Ecto neural progenitor cell (in vitro differentiated cells): ENCODE measurements around the gene ARHGAP45.
"Not testable (repeated sequence)": the region's sequence is repeated elsewhere in the genome, so short reads cannot be mapped to it uniquely, and the experiment has no call there.

Experiments
- DNase-seq: peaks from one replicate; pipeline ENCODE4 v3.0.0-alpha.2; 2018; ENCODE audit warnings: low spot score

The ARHGAP45 gene

DNA sequence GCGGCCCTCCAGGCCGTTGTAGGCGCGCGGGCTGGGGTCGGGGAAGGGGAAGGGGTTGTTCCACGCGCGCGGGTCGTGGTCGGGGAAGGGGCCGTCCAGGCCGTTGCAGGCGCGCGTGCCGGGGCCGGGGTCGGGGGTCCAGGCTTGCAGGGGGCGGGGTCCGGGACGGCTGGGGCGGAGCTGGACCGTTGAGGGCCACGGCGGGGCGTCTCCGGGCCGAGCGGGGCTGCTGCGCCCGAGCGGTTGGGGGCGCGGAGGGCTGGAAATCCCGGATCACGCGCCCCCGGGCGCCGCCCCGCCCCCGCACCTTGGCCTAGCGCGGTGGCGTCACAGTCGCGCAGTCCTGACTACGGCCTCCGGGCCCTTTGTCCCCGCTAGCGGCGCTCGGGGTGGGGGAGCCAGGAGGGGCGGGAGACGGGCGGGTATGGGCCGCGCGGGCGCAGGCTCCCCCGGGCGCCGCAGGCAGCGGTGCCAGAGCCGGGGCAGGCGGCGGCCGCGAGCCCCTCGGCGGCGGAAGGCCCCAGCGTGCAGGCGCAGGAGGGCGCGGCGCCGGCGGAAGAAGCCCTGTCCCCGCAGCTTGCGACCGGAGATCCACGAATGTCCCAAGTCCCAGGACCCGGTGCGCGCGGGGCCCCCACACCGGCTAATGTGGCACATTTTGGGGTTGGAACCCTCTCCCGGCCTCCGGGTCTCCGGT lies 37.5 kb downstream of the ARHGAP45 start:
- peak; percentile 86 for DNase-seq

DNA sequence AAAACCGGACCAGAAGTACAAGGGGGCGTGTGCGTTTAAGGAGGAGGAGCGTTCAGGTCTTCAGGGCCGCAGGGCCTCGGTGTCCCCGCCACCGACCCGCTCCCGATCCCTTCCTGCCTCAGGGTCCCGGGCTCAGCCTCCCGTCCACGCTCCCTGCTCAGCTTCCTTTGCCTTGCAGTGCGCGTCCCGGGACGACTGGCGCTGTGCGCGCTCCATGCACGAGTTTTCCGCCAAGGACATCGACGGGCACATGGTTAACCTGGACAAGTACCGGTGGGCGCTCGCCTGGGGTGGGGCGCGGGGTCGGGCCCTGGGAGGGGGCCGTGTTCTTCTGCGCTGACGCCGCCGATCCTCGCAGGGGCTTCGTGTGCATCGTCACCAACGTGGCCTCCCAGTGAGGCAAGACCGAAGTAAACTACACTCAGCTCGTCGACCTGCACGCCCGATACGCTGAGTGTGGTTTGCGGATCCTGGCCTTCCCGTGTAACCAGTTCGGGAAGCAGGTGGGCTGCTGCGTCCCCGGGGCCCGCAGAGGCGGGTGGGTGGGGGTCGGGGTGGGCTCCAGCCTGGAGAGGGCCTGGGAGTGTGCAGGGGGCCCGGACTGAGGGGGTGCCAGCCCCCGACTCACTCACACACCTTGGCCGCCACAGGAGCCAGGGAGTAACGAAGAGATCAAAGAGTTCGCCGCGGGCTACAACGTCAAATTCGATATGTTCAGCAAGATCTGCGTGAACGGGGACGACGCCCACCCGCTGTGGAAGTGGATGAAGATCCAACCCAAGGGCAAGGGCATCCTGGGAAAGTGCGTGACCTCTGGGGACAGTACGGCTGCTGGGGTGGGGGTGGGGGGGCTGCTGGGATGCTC lies 38.3 kb downstream of the ARHGAP45 start:
- peak; percentile 75 for DNase-seq

GRCh38 chr19:1105873-1106840 lies 39.2 kb downstream of the ARHGAP45 start:
- DNase-seq: no peak

DNA sequence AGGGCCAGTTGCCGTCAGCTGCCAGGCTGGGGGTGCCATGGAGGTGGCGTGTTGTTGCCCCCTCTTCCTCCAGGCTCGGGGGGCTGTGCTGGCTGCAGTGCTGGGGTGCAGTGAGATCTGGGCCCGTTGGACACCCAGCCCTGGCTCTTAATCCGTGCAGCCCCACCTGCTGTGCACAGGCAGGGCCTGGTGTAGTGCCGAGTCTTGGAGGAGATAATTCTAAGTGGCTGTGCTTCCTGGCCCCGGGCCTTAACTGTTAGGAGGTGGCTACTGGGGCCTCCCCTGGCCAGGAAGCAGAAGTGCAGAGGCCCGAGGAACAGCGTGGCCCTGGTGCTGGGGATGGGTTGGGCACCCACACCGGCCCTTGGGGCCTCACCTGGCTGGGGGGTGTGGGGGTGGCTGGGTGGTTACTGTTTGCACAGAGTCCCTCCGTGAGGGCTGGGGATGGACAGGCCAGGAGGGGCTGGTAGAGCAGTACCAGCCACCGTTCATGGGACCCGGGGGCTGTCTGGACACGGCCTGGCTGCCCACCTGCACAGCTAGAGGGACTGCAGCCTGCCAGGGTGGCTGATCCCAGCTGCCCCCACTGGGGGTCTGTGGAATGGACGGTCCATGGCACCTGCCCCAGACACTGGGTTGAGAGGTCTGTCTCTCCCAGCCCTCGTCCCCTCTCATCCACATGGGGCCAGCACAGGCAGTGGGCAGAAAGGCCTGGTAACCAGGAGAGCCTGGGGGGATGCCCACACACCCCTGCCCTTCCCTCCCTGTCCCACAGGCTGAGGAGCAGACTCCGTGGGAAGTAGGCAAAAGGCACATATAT lies 40.1 kb downstream of the ARHGAP45 start:
- DNase-seq: no peak

DNA sequence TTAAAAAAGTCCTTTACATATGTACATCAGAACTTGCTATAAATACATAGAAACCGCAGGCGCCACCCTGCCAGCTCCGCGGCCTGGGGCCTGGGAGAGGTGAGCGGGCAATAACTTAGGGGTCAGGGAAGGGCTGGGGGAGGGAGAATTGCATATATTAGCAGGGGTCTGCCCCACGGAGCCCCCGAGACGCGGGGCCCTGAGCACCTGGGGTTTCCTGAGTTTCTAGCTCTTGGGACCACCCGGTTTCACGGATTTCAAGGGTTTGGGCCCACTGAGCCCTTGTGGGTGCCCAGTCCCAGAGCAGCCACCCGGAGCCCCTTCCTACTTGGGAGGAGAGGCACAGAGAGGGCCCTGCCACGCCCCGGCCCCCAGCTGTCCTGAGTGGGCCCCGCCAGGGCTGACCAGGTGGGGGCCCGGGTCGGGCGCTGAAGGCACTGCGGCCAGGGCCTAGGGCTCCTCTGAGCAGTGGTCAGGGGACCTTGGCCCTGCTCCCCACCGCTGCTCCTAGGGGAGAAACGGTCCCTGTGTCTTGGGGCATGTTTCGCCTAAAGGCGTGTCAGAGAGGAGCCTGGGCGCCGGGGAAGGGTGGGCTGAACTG lies 40.8 kb downstream of the ARHGAP45 start:
- no peak for DNase-seq

GRCh38 chr19:1108291-1109031 lies 41.5 kb downstream of the ARHGAP45 start:
- DNase-seq: no peak

- no peak for DNase-seq
Observed at GRCh38 chr19:1109032-1109551, 42.1 kb downstream of the ARHGAP45 start.

- DNase-seq: no peak
Observed at GRCh38 chr19:1109697-1110671, 43.0 kb downstream of the ARHGAP45 start.

DNA sequence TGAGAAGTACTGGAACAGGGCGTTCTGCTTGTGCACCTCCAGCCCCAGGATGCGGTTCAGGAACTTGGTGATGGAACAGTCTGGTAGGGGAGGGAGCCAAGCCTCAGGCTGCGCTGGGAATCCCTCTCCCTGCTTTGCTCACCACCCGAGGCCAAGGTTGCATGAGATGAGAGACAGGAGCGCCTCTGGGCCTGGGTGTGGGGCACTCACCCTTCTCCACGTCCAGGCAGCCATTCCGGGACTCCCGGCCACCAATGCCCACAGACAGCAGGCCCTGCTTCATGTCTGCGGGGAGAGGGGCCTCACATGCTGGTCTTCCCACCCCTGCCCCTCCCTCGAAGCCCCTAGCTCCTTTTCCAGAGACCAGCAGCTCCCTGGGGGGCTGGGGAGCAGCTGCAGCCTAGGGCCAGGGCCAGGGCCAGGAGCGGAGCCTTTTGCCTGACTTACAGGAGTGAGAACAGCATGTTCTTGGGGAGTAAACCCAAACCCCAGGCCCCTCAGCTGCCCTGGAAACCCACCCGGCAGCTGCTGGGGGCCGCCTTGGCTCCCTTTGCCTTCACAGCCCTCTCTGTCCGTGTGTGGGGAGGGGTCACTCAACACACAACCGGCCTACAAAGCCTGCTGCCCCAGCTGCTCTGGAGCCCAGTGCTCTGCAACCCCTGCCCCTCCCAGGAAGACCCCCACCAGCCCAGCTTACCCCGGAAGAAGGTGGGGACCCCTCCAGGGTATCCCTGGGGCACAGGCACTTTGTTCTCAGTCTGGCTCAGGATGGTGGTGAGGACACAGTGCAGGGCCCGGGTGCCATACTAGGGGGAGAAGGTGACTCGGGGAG lies 44.1 kb downstream of the ARHGAP45 start:
- DNase-seq: no peak

DNA sequence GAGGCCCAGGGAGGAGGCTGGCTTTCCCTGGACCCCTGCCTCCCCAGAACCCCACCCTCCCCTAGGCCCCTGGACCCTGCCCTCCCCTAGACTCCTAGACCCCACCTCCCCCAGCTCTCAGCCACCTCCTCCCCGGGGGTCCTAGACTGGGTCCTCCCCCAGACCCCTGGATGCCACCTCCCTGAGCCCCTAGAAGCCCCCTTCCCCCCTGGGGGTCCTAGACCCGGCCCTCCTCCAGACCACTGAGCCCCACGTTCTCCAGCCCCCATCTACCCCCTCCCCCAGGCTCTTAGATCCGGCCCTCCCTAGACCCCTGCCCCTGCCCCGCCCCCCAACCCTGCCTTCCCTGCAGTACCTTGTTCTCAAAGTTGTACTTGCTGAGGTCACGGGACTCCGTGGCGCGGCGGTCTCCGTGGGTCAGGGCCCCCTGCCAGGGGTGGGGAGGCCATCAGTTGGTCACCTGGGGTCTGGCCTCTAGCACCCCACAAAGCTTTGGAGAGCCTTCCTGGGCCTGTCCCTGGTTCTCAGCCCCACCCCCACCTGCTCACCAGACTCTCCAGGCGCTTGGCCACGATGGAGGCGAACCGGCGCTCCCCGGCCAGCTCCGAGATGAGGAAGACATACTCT lies 44.8 kb downstream of the ARHGAP45 start:
- DNase-seq: no peak

DNA sequence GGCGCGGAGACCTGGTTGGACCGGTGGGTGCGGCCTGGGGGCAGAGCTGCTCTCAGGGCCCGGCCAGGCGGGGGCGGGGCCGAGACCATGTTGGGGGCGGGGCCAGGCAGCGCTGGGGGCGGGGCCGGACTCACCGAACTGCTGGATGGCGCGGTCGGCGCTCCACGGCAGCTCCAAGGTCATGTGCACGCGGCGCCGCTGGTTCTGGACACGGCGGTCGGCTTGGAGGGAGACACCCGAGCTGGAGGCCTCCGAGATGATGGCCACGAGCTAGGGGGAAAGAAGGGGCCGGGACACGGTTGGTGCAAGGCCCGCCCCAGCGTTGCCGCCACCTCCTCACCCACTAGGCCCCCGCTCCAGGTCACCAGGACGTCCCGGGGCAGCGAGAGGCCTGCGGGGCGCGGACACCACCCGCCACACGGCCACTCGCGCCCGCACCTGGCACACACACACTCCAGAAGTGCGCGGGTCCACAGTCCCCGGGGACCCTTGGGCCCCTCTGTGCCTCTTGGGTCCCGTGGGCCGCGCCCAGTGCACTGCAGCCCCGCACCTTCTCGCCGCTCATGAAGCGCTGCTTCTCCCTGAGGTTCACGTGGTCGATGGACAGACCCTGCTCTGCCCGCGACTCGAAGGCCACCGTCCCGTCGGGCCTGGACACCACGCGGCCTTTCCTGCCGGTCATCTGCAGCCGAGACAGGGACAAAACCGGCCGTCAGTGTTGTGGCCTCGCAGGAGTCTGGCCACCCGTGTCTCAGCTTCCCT lies 45.5 kb downstream of the ARHGAP45 start:
- peak; percentile 83 for DNase-seq

- peak; percentile 95 for DNase-seq
Observed at GRCh38 chr19:1113030-1113985, 46.3 kb downstream of the ARHGAP45 start.

- no peak for DNase-seq
Observed at GRCh38 chr19:1113986-1114483, 47.1 kb downstream of the ARHGAP45 start.

DNA sequence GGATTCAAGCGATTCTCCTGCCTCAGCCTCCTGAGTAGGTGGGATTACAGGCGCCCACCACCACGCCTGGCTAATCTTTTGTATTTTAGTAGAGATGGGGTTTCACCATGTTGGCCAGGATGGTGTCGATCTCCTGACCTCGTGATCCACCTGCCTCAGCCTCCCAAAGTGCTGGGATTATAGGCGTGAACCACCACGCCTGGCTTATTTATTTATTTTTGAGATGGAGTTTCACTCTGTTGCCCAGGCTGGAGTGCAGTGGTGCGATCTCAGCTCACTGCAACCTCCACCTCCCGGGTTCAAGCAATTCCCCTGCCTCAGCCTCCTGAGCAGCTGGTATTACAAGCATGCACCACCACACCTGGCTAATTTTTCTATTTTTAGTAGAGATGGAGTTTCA lies 47.8 kb downstream of the ARHGAP45 start:
- DNase-seq: not testable (repeated sequence)
